Progenitor cell of endocrine pancreas (in vitro differentiated cells): ENCODE data around the gene ZSWIM3. TPM values are rescaled to one million over a fixed set of nuclear protein-coding genes. Genes with fewer than 3 reads are reported as not detected.

Experiments
- DNase-seq: peaks from one replicate; pipeline ENCODE4 v3.0.0; 2021; ENCODE audit warnings: low spot score; ENCODE audit not compliant: unreplicated experiment
- H3K27ac Mint-ChIP-seq: 2 replicates; pipeline ENCODE4 v1.8.0; 2021; ENCODE audit warnings: mild to moderate bottlenecking, moderate library complexity, mixed read lengths
- H3K27me3 Mint-ChIP-seq: 2 replicates; pipeline ENCODE4 v1.8.0; 2021; ENCODE audit warnings: mixed read lengths
- H3K36me3 Mint-ChIP-seq: 2 replicates; pipeline ENCODE4 v1.8.0; 2022; ENCODE audit warnings: mixed read lengths; ENCODE audit not compliant: insufficient read depth
- H3K4me1 Mint-ChIP-seq: 2 replicates; pipeline ENCODE4 v1.8.0; 2021; ENCODE audit warnings: low read depth, mixed read lengths
- H3K4me3 Mint-ChIP-seq: 2 replicates; pipeline ENCODE4 v1.8.0; 2021; ENCODE audit warnings: low read depth, mild to moderate bottlenecking, moderate library complexity, mixed read lengths
- H3K9me3 Mint-ChIP-seq: 2 replicates; pipeline ENCODE4 v1.8.0; 2021; ENCODE audit warnings: low read depth, mixed read lengths
- CTCF ChIP-seq: fragments of 200-600 bp; sonication (generic); IDR thresholded peaks from one replicate; pipeline ENCODE4 v1.5.0; 2021; ENCODE audit warnings: antibody characterized with exemption, mild to moderate bottlenecking; ENCODE audit not compliant: unreplicated experiment
- total RNA-seq: library from RNA; stranded (reverse); gene quantifications from 2 replicates; pipeline ENCODE4 v1.2.1, GENCODE V29; 2021

ZSWIM3 gene
- total RNA-seq, 1 donor from 2014 or later, result 7.9 TPM

- H3K4me1 Mint-ChIP-seq, result no peaks in the 10 kb centered on the region
- no peaks in the 10 kb centered on the region for H3K36me3 Mint-ChIP-seq
- H3K4me3 Mint-ChIP-seq, result no peak overlapping the region
- H3K27ac Mint-ChIP-seq, result no peak overlapping the region
- TF ChIP-seq CTCF, result no peak
- H3K9me3 Mint-ChIP-seq, result no peaks in the 10 kb centered on the region
- no peak for DNase-seq
- peaks cover 13% of the 10 kb centered on the region for H3K27me3 Mint-ChIP-seq
Measured at GRCh38 chr20:45919542-45920399, 62.4 kb downstream of the ZSWIM3 start.

GRCh38 chr20:45920462-45921336 is 63.3 kb downstream of the ZSWIM3 start:
- Mint-ChIP-seq H3K27me3 (peaks cover 13% of the 10 kb centered on the region), H3K36me3 (no peaks in the 10 kb centered on the region), H3K4me3 (no peak overlapping the region), H3K9me3 (no peaks in the 10 kb centered on the region), H3K27ac (no peak overlapping the region), H3K4me1 (no peaks in the 10 kb centered on the region)
- TF ChIP-seq CTCF, result no peak
- no peak for DNase-seq

GRCh38 chr20:45921337-45922189 is 64.1 kb downstream of the ZSWIM3 start:
- H3K27ac Mint-ChIP-seq, result no peak overlapping the region
- no peaks in the 10 kb centered on the region for H3K9me3 Mint-ChIP-seq
- no peak for DNase-seq
- no peak overlapping the region for H3K4me3 Mint-ChIP-seq
- H3K27me3 Mint-ChIP-seq, result peaks cover 13% of the 10 kb centered on the region
- H3K4me1 Mint-ChIP-seq, result no peaks in the 10 kb centered on the region
- no peaks in the 10 kb centered on the region for H3K36me3 Mint-ChIP-seq
- no peak for TF ChIP-seq CTCF

GRCh38 chr20:45924391-45925261 is 67.2 kb downstream of the ZSWIM3 start:
- Mint-ChIP-seq H3K36me3 (no peaks in the 10 kb centered on the region), H3K9me3 (no peaks in the 10 kb centered on the region), H3K27ac (no peak overlapping the region), H3K4me3 (no peak overlapping the region), H3K27me3 (peaks cover 13% of the 10 kb centered on the region), H3K4me1 (peaks cover 5% of the 10 kb centered on the region)
- TF ChIP-seq CTCF, result no peak
- DNase-seq, result no peak
